IMR-90 (cell line): ENCODE measurements around the gene LRRC61. TPM values are rescaled to one million over a fixed set of nuclear protein-coding genes. Genes with fewer than 3 reads are reported as not detected.
A peak's percentile ranks its signal among the peaks of the same experiment; 100 is the strongest.

Experiments used
- ATAC-seq: fragments of 200-7000 bp; cut with Tn5 transposase; 2 replicates; pipeline ENCODE4 v1.9.1; 2020; ENCODE audit warnings: low read depth, mild to moderate bottlenecking, moderate library complexity
- BruUV-seq: library from RNA; stranded (reverse); fragments of 400-500 nt; replicated peaks from 2 replicates; lab custom pipeline; 2021; lab: Mats Ljungman, UMichigan
- CTCF ChIA-PET: fragments of 300-600 bp; formaldehyde crosslinking; extraction: SDS; loops from one replicate; lab custom pipeline; 2021; ENCODE audit warnings: antibody characterized with exemption; lab: Yijun Ruan, JAX
- POLR2A ChIA-PET: fragments of 300-600 bp; sonication (Branson Sonifier 250); formaldehyde crosslinking; loops from one replicate; lab custom pipeline; 2022; ENCODE audit warnings: antibody characterized with exemption; ENCODE audit not compliant: unreplicated experiment; lab: Charles Lee
- DNase-seq: peaks from one replicate; pipeline ENCODE4 v3.0.0; 2013
- H2AFZ ChIP-seq: replicated peaks from 2 replicates; pipeline ENCODE3; 2013; ENCODE audit warnings: low read length, mild to moderate bottlenecking; ENCODE audit not compliant: poor library complexity
- H2AK5ac ChIP-seq: 2 replicates; pipeline ENCODE4 v1.6.1; 2013; ENCODE audit warnings: low read depth, low read length, inconsistent platforms
- H2AK9ac ChIP-seq: replicated peaks from 2 replicates; pipeline ENCODE3; 2013; ENCODE audit warnings: mild to moderate bottlenecking, low read depth, low read length, moderate library complexity; ENCODE audit not compliant: poor library complexity
- H2BK120ac ChIP-seq: 2 replicates; pipeline ENCODE4 v1.6.1; 2013; ENCODE audit warnings: low read depth, low read length, inconsistent platforms
- H2BK15ac ChIP-seq: 3 replicates; pipeline ENCODE4 v1.6.1; 2013; ENCODE audit warnings: low read depth, low read length, inconsistent platforms
- H2BK20ac ChIP-seq: 2 replicates; pipeline ENCODE4 v1.6.1; 2013; ENCODE audit warnings: low read depth, mild to moderate bottlenecking, inconsistent platforms, low read length, moderate library complexity
- H2BK5ac ChIP-seq: 2 replicates; pipeline ENCODE4 v1.6.1; 2013; ENCODE audit warnings: mild to moderate bottlenecking, low read depth, low read length, inconsistent platforms; ENCODE audit not compliant: poor library complexity, severe bottlenecking
- H3K14ac ChIP-seq: replicated peaks from 2 replicates; pipeline ENCODE4 v1.6.1; 2013; ENCODE audit warnings: low read depth, low read length, inconsistent platforms
- H3K18ac ChIP-seq: 2 replicates; pipeline ENCODE4 v1.6.1; 2013; ENCODE audit warnings: low read depth, low read length, control low read depth
- H3K23ac ChIP-seq: 2 replicates; pipeline ENCODE4 v1.6.1; 2013; ENCODE audit warnings: low read depth, low read length, inconsistent platforms
- H3K27ac ChIP-seq: 2 replicates; pipeline ENCODE4 v1.5.1; 2013; ENCODE audit warnings: mild to moderate bottlenecking, control low read depth, low read length; ENCODE audit not compliant: insufficient read depth
- H3K27me3 ChIP-seq: 2 replicates; pipeline ENCODE4 v1.6.1; 2013; ENCODE audit warnings: low read length; ENCODE audit not compliant: control insufficient read depth, insufficient read depth
- H3K36me3 ChIP-seq: 2 replicates; pipeline ENCODE4 v1.6.1; 2013; ENCODE audit warnings: low read length, mixed read lengths; ENCODE audit not compliant: control insufficient read depth, insufficient read depth
- H3K4ac ChIP-seq: 2 replicates; pipeline ENCODE4 v1.6.1; 2013; ENCODE audit warnings: low read depth, low read length, inconsistent platforms
- H3K4me1 ChIP-seq: 2 replicates; pipeline ENCODE4 v1.6.1; 2013; ENCODE audit warnings: low read length, mixed read lengths; ENCODE audit not compliant: control insufficient read depth, insufficient read depth
- H3K4me2 ChIP-seq: 2 replicates; pipeline ENCODE4 v1.6.1; 2013; ENCODE audit warnings: low read depth, mild to moderate bottlenecking, control low read depth, low read length, moderate library complexity
- H3K4me3 ChIP-seq: 2 replicates; pipeline ENCODE4 v1.5.1; 2013; ENCODE audit warnings: low read depth, mild to moderate bottlenecking, control low read depth, low read length, moderate library complexity; ENCODE audit not compliant: insufficient read depth
- H3K56ac ChIP-seq: 2 replicates; pipeline ENCODE4 v1.6.1; 2013; ENCODE audit warnings: low read length, inconsistent platforms; ENCODE audit not compliant: insufficient read depth; ENCODE audit errors: extremely low read depth
- H3K79me1 ChIP-seq, 2 experiments: 2 replicates each; pipeline ENCODE4 v1.6.1; 2013; ENCODE audit warnings: low read length in 2 of 2, inconsistent platforms in 1 of 2, low read depth in 1 of 2
- H3K9ac ChIP-seq: 2 replicates; pipeline ENCODE4 v1.6.1; 2013; ENCODE audit warnings: low read depth, low read length, control low read depth
- H3K9me1 ChIP-seq: 2 replicates; pipeline ENCODE4 v1.6.1; 2013; ENCODE audit warnings: low read length, inconsistent platforms; ENCODE audit not compliant: insufficient read depth
- H3K9me3 ChIP-seq: 2 replicates; pipeline ENCODE4 v1.6.1; 2013; ENCODE audit warnings: low read length; ENCODE audit not compliant: control insufficient read depth, insufficient read depth
- H4K20me1 ChIP-seq: 2 replicates; pipeline ENCODE4 v1.6.1; 2013; ENCODE audit warnings: low read length, inconsistent platforms; ENCODE audit not compliant: insufficient read depth
- H4K5ac ChIP-seq: 2 replicates; pipeline ENCODE4 v1.6.1; 2013; ENCODE audit warnings: mild to moderate bottlenecking, low read depth, low read length, control low read depth
- H4K8ac ChIP-seq, 2 experiments: 2 replicates each; pipeline ENCODE4 v1.6.1; 2013; ENCODE audit warnings: low read depth in 2 of 2, low read length in 2 of 2, control low read depth in 1 of 2, inconsistent platforms in 1 of 2
- H4K91ac ChIP-seq: 2 replicates; pipeline ENCODE4 v1.6.1; 2013; ENCODE audit warnings: low read depth, low read length, inconsistent platforms; ENCODE audit not compliant: insufficient read depth
- BHLHE40 ChIP-seq: fragments of 150-350 bp; IDR thresholded peaks from 2 replicates; pipeline ENCODE4 v1.6.1; 2016; ENCODE audit warnings: mild to moderate bottlenecking, low read depth, low read length
- CEBPB ChIP-seq: IDR thresholded peaks from 2 replicates; pipeline ENCODE4 v1.6.1; 2012; ENCODE audit warnings: low read depth, low read length, improper control_type of control experiment
- CHD1 ChIP-seq: IDR thresholded peaks from 2 replicates; pipeline ENCODE4 v1.6.1; 2012; ENCODE audit warnings: low read depth, low read length, improper control_type of control experiment
- FOS ChIP-seq: fragments of 150-350 bp; IDR thresholded peaks from 2 replicates; pipeline ENCODE4 v1.6.1; 2016; ENCODE audit warnings: low read depth, low read length
- MAFK ChIP-seq: IDR thresholded peaks from 2 replicates; pipeline ENCODE4 v1.6.1; 2012; ENCODE audit warnings: low read depth, low read length, improper control_type of control experiment
- MAZ ChIP-seq: IDR thresholded peaks from 2 replicates; pipeline ENCODE4 v1.6.1; 2012; ENCODE audit warnings: low read depth, mild to moderate bottlenecking, low read length, improper control_type of control experiment, moderate library complexity, borderline replicate concordance
- MXI1 ChIP-seq: IDR thresholded peaks from 2 replicates; pipeline ENCODE4 v1.6.1; 2012; ENCODE audit warnings: low read depth, mild to moderate bottlenecking, low read length, moderate library complexity, borderline replicate concordance
- NFE2L2 ChIP-seq: fragments of 150-350 bp; IDR thresholded peaks from 2 replicates; pipeline ENCODE4 v1.6.1; 2016; ENCODE audit warnings: low read depth, mild to moderate bottlenecking, low read length
- POLR2A ChIP-seq: IDR thresholded peaks from 2 replicates; pipeline ENCODE4 v1.6.1; 2012; ENCODE audit warnings: mild to moderate bottlenecking, low read depth, low read length
- RAD21 ChIP-seq: IDR thresholded peaks from 2 replicates; pipeline ENCODE4 v1.6.1; 2012; ENCODE audit warnings: low read length, improper control_type of control experiment
- RCOR1 ChIP-seq: IDR thresholded peaks from 2 replicates; pipeline ENCODE4 v1.6.1; 2012; ENCODE audit warnings: mild to moderate bottlenecking, low read length, improper control_type of control experiment; ENCODE audit not compliant: insufficient replicate concordance
- RFX5 ChIP-seq: IDR thresholded peaks from 2 replicates; pipeline ENCODE4 v1.8.0; 2012; ENCODE audit warnings: low read depth, mild to moderate bottlenecking, low read length, moderate library complexity
- SMC3 ChIP-seq: fragments of 150-350 bp; IDR thresholded peaks from 2 replicates; pipeline ENCODE4 v1.6.1; 2016; ENCODE audit warnings: low read depth, mild to moderate bottlenecking, antibody characterized with exemption, low read length, moderate library complexity
- USF2 ChIP-seq: fragments of 150-350 bp; IDR thresholded peaks from 2 replicates; pipeline ENCODE4 v1.6.1; 2017; ENCODE audit warnings: mild to moderate bottlenecking, antibody characterized with exemption, low read length, low read depth
- WGBS, 2 experiments: methylation state at CpG; one replicate each; pipeline versions ENCODE4 v1.1.5 to v1.1.7; 2013; ENCODE audit warnings: missing lambda C conversion rate in 2 of 2; ENCODE audit not compliant: insufficient read length in 1 of 2; ENCODE audit errors: extremely low coverage in 2 of 2; 5-methylcytosine and 5-hydroxymethylcytosine counted together
- dilution Hi-C: fragments of 300-500 bp; cut with HindIII; formaldehyde crosslinking; loops from one replicate; pipeline ENCODE4 v1.14.3; 2018; ENCODE audit warnings: low sequenced_read_pairs; ENCODE audit not compliant: unreplicated experiment
- in situ Hi-C: fragments of 300-500 bp; cut with MboI; formaldehyde crosslinking; loops from 3 replicates; pipeline ENCODE4 v1.14.3; 2019; ENCODE audit warnings: low sequenced_read_pairs, inconsistent platforms, mixed read lengths
- intact Hi-C: fragments of 100-400 bp; cut with micrococcal nuclease; formaldehyde crosslinking; loops from 2 replicates; pipeline ENCODE4 v1.10.0; 2022
- polyA plus RNA-seq, 3 experiments: library from polyadenylated mRNA; depleted of rRNA; stranded (reverse); fragments of >200 nt; gene quantifications; 2 replicates each; pipeline ENCODE4 v1.2.3, GENCODE V29; 2012; ENCODE audit warnings: low replicate concordance in 1 of 3
- total RNA-seq: library from RNA; depleted of rRNA; stranded (reverse); fragments of >200 nt; gene quantifications from 2 replicates; pipeline ENCODE4 v1.2.3, GENCODE V29; 2012
- TF ChIP-seq, protein P1 (sequence below): conservative IDR thresholded peaks from 2 replicates; pipeline ENCODE4 v1.5.1; 2012; ENCODE audit warnings: mild to moderate bottlenecking, low read depth, low read length, improper control_type of control experiment
- TF ChIP-seq, protein P2 (sequence below): fragments of 150-350 bp; IDR thresholded peaks from 2 replicates; pipeline ENCODE4 v1.6.1; 2016; ENCODE audit warnings: low read depth, mild to moderate bottlenecking, low read length, moderate library complexity, borderline replicate concordance

The LRRC61 gene
- total and polyA plus RNA-seq, 2 of the 4 experiments (the other 2 are of a cell fraction): 0.07 TPM; not detected in 1

DNA sequence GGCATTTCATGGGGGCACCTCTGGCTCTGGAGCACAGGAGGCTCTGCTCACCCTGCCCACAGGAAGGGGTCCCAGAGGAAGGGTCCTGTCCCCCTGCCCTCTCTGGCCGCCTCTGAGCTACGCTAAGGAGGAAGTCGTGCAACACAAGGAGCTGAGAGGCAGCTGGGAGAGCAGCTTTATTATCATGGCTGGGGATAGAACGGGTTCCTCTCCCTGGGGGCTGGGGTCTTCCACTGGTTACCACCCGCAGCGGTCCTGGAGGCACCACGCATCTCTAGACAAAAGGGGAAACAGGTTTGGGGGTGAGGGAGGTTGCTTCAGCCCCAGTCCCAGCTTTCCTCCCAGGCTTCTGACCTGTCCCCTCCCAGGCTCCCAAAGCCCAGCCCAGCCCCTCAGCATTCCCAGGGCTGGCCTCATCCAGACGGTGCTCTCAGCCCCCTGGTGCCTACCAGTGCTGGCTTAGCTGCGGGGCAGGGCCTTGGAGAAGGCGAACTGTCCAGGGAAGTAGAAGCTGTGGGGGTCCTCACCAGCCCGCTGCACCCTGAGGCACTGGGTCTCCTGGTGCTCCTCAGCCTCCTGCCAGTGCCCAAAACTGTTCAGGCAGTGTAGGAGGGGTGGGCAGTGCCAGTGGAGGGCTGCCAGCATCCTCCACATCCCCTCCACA lies 15.1 kb downstream of the LRRC61 start:
- H2AK5ac ChIP-seq: peak overlapping the region; percentile 43; the same call in 1 of the 2 replicates
- no peak for ATAC-seq
- peaks cover 11% of the 10 kb centered on the region; the same call in 1 of the 2 replicates for H3K9me1 ChIP-seq
- H3K9ac ChIP-seq: no peak overlapping the region
- no peak overlapping the region for H3K4me3 ChIP-seq
- H3K4me1 ChIP-seq: peaks cover 33% of the 10 kb centered on the region
- dilution Hi-C loops (no loop called here), in situ Hi-C loops (no loop called here), intact Hi-C loops (no loop called here)
- H4K5ac ChIP-seq: no peak overlapping the region
- TF ChIP-seq CEBPB: no peak
- TF ChIP-seq, protein P1, sequence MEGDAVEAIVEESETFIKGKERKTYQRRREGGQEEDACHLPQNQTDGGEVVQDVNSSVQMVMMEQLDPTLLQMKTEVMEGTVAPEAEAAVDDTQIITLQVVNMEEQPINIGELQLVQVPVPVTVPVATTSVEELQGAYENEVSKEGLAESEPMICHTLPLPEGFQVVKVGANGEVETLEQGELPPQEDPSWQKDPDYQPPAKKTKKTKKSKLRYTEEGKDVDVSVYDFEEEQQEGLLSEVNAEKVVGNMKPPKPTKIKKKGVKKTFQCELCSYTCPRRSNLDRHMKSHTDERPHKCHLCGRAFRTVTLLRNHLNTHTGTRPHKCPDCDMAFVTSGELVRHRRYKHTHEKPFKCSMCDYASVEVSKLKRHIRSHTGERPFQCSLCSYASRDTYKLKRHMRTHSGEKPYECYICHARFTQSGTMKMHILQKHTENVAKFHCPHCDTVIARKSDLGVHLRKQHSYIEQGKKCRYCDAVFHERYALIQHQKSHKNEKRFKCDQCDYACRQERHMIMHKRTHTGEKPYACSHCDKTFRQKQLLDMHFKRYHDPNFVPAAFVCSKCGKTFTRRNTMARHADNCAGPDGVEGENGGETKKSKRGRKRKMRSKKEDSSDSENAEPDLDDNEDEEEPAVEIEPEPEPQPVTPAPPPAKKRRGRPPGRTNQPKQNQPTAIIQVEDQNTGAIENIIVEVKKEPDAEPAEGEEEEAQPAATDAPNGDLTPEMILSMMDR: no peak
- no peak for TF ChIP-seq RFX5
- TF ChIP-seq MAZ: no peak
- no peak for TF ChIP-seq POLR2A
- TF ChIP-seq, protein P2, sequence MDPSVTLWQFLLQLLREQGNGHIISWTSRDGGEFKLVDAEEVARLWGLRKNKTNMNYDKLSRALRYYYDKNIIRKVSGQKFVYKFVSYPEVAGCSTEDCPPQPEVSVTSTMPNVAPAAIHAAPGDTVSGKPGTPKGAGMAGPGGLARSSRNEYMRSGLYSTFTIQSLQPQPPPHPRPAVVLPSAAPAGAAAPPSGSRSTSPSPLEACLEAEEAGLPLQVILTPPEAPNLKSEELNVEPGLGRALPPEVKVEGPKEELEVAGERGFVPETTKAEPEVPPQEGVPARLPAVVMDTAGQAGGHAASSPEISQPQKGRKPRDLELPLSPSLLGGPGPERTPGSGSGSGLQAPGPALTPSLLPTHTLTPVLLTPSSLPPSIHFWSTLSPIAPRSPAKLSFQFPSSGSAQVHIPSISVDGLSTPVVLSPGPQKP: no peak
- TF ChIP-seq FOS: no peak
- no peak for TF ChIP-seq MXI1
- no peak for TF ChIP-seq BHLHE40
- no peak for TF ChIP-seq RAD21
- TF ChIP-seq USF2: no peak
- TF ChIP-seq MAFK: no peak
- TF ChIP-seq SMC3: no peak
- no peak for TF ChIP-seq RCOR1
- no peak for TF ChIP-seq CHD1
- TF ChIP-seq NFE2L2: no peak
- WGBS, 2 experiments: no CpG with 5 or more reads among the region's 11 CpGs
- H2BK120ac ChIP-seq: no peak overlapping the region
- no peak overlapping the region for H4K8ac ChIP-seq
- ChIA-PET CTCF (no interaction called here), POLR2A (no interaction called here)
- no peak overlapping the region for H3K14ac ChIP-seq
- H3K9me3 ChIP-seq: peaks cover 5% of the 10 kb centered on the region; the same call in 1 of the 2 replicates
- H3K56ac ChIP-seq: no peak overlapping the region
- H3K27me3 ChIP-seq: peaks cover 18% of the 10 kb centered on the region
- no peak overlapping the region for H3K27ac ChIP-seq
- H2BK20ac ChIP-seq: 0 out of 2 replicates have a peak overlapping the region, but pooled peaks have one; percentile 5
- no peak overlapping the region; the same call in 1 of the 2 replicates for H3K4ac ChIP-seq
- H2AFZ ChIP-seq: no peak overlapping the region
- H4K91ac ChIP-seq: no peak overlapping the region
- no peak for DNase-seq
- no peaks in the 10 kb centered on the region for H3K79me1 ChIP-seq
- H3K36me3 ChIP-seq: no peaks in the 10 kb centered on the region
- no peak overlapping the region for H2AK9ac ChIP-seq
- 0 out of 2 replicates have a peak, but pooled peaks cover 3% of the 10 kb centered on the region for H4K20me1 ChIP-seq
- H3K4me2 ChIP-seq: no peak overlapping the region
- no TSS peak for BruUV-seq
- no peak overlapping the region for H3K23ac ChIP-seq
- no peak overlapping the region; the same call in 2 of the 3 replicates for H2BK15ac ChIP-seq
- H2BK5ac ChIP-seq: no peak overlapping the region
- H3K18ac ChIP-seq: no peak overlapping the region
